Esophagus squamous epithelium (tissue), 5 donors: ENCODE measurements around the gene ANKRD42. TPM values are rescaled to one million over a fixed set of nuclear protein-coding genes. Genes with fewer than 3 reads are reported as not detected.
A peak's percentile ranks its signal among the peaks of the same experiment; 100 is the strongest.
"Not testable (repeated sequence)": the region's sequence is repeated elsewhere in the genome, so short reads cannot be mapped to it uniquely, and the experiment has no call there.

Experiments
- DNase-seq: peaks from one replicate; lab custom pipeline; 2025; lab: John Stamatoyannopoulos, UW
- H3K27ac ChIP-seq, 4 donors: fragments of 200-600 bp; sonication (generic); one replicate each; pipeline ENCODE4 v1.5.1; 2016 to 2019; ENCODE audit warnings: mild to moderate bottlenecking in 1 of 4
- H3K27me3 ChIP-seq, 4 donors: fragments of 200-600 bp; sonication (generic); 1 replicate in 3 of 4; 2 replicates in 1 of 4; pipeline versions ENCODE4 v1.5.1 to v1.6.0; 2017 to 2021; ENCODE audit warnings: antibody characterized with exemption in 1 of 4
- H3K36me3 ChIP-seq, 3 donors: fragments of 200-600 bp; sonication (generic); one replicate each; pipeline ENCODE4 v1.5.1; 2016 to 2019
- H3K4me1 ChIP-seq, 3 donors: fragments of 200-600 bp; sonication (generic); one replicate each; pipeline ENCODE4 v1.5.1; 2017 to 2019
- H3K4me3 ChIP-seq, 4 donors: fragments of 200-600 bp; sonication (generic); 1 replicate in 3 of 4; 2 replicates in 1 of 4; pipeline ENCODE4 v1.5.1; 2016 to 2019; ENCODE audit warnings: mild to moderate bottlenecking in 2 of 4, moderate library complexity in 1 of 4
- H3K9me3 ChIP-seq, 3 donors: fragments of 200-600 bp; sonication (generic); one replicate each; pipeline ENCODE4 v1.5.1; 2016 to 2019
- CTCF ChIP-seq, 6 experiments: fragments of 450-650 bp in 4 of 6; fragments of 200-600 bp in 2 of 6; sonication (generic) in 2 of 6; IDR thresholded peaks; one replicate each; pipeline ENCODE4 v1.5.1; 2016 to 2019; ENCODE audit warnings: antibody characterized with exemption in 6 of 6, mild to moderate bottlenecking in 4 of 6, moderate library complexity in 4 of 6
- POLR2A ChIP-seq, 4 donors: fragments of 450-650 bp; IDR thresholded peaks; one replicate each; pipeline ENCODE4 v1.6.1; 2017; ENCODE audit warnings: antibody characterized with exemption in 4 of 4, mild to moderate bottlenecking in 4 of 4, moderate library complexity in 3 of 4
- WGBS, 2 donors: methylation state at CpG; one replicate each; pipeline ENCODE4 v1.1.5; 2018; 5-methylcytosine and 5-hydroxymethylcytosine counted together
- intact Hi-C: fragments of 100-400 bp; cut with DNase I; formaldehyde crosslinking; loops from one replicate; pipeline ENCODE4 v1.15.0; 2022
- total RNA-seq, 4 donors: library from RNA; depleted of rRNA; stranded (reverse); fragments of >200 nt; gene quantifications; one replicate each; pipeline ENCODE4 v1.1.0, GENCODE V29; 2016
- donor health status: DM: yes; HTN: yes; CAD: no.

Gene ANKRD42
- total RNA-seq, 4 donors from 2014 or later = 3.9 to 7.4 (median 5.2) TPM

- H3K36me3 ChIP-seq = peaks cover 0 to 67% (median 3%) of the 10 kb centered on the region in 3 donors
- 100% methylated on average over 1 of the region's 1 CpG; no CpG with 5 or more reads in 1 of the 2 donors for WGBS, 2 donors
- intact Hi-C loops = no loop called here
- no peak for DNase-seq
- H3K27me3 ChIP-seq = no peaks in the 10 kb centered on the region
- H3K9me3 ChIP-seq = no peaks in the 10 kb centered on the region
- H3K4me1 ChIP-seq = peaks cover 3 to 29% (median 5%) of the 10 kb centered on the region in 3 donors
- TF ChIP-seq CTCF (IDR thresholded peaks at IDR 0.05) (no peak), POLR2A (IDR thresholded peaks at IDR 0.05) (no peak)
- H3K27ac ChIP-seq = no peak overlapping the region
- no peak overlapping the region for H3K4me3 ChIP-seq
Observed at GRCh38 chr11:83259559-83259958, 66.0 kb downstream of the ANKRD42 start.

GRCh38 chr11:83265331-83265730 lies 71.8 kb downstream of the ANKRD42 start:
- H3K4me1 ChIP-seq = no peaks in the 10 kb centered on the region
- intact Hi-C loops = no loop called here
- DNase-seq = no peak
- WGBS, 2 donors = 82 to 100% methylated on average over 1 of the region's 1 CpG
- H3K9me3 ChIP-seq = no peaks in the 10 kb centered on the region
- H3K27ac ChIP-seq = no peak overlapping the region
- peaks cover 0 to 91% (median 3%) of the 10 kb centered on the region in 3 donors for H3K36me3 ChIP-seq
- no peaks in the 10 kb centered on the region for H3K27me3 ChIP-seq
- TF ChIP-seq POLR2A (IDR thresholded peaks at IDR 0.05) (no peak), CTCF (IDR thresholded peaks at IDR 0.05) (no peak)
- no peak overlapping the region for H3K4me3 ChIP-seq

GRCh38 chr11:83269080-83269479 lies 75.6 kb downstream of the ANKRD42 start:
- H3K4me1 ChIP-seq, H3K4me3 ChIP-seq, intact Hi-C loops, DNase-seq, H3K9me3 ChIP-seq, H3K27me3 ChIP-seq, H3K27ac ChIP-seq: not testable (repeated sequence)
- peaks cover 0 to 91% (median 6%) of the 10 kb centered on the region in 3 donors for H3K36me3 ChIP-seq
- WGBS, 2 donors = 54 to 65% methylated on average over 2 of the region's 2 CpGs

GRCh38 chr11:83271734-83272133 lies 78.2 kb downstream of the ANKRD42 start:
- not testable (repeated sequence) for H3K9me3 ChIP-seq, H3K4me1 ChIP-seq, H3K27me3 ChIP-seq, DNase-seq, H3K27ac ChIP-seq, H3K4me3 ChIP-seq
- 96% methylated on average over 4 to 5 of the region's 5 CpGs for WGBS, 2 donors
- intact Hi-C loops = loop anchor here (10.0 kb wide), 1 partner anchor 367 kb away; the partner anchor contains the start of genes DDIAS and PRCP
- peaks cover 0 to 91% (median 7%) of the 10 kb centered on the region in 3 donors for H3K36me3 ChIP-seq

- H3K9me3 ChIP-seq = no peaks in the 10 kb centered on the region
- no peak overlapping the region for H3K4me3 ChIP-seq
- peaks cover 0 to 91% (median 11%) of the 10 kb centered on the region in 3 donors for H3K36me3 ChIP-seq
- no peaks in the 10 kb centered on the region for H3K27me3 ChIP-seq
- TF ChIP-seq CTCF (IDR thresholded peaks at IDR 0.05) = no peak
- H3K4me1 ChIP-seq = no peaks in the 10 kb centered on the region
- intact Hi-C loops = loop anchor here (10.0 kb wide), 1 partner anchor 368 kb away; the partner anchor contains the start of genes DDIAS and PRCP
- H3K27ac ChIP-seq = peak overlapping the region in 1 of 4 donors; percentile 1
- DNase-seq = no peak
Observed at GRCh38 chr11:83272627-83273026, 79.1 kb downstream of the ANKRD42 start.

GRCh38 chr11:83275888-83276641 lies 82.6 kb downstream of the ANKRD42 start:
- Histone ChIP-seq H3K4me3 (no peak overlapping the region), H3K4me1 (peaks cover 0 to 4% (median 0%) of the 10 kb centered on the region in 3 donors), H3K36me3 (peaks cover 0 to 95% (median 11%) of the 10 kb centered on the region in 3 donors), H3K27ac (no peak overlapping the region), H3K9me3 (no peaks in the 10 kb centered on the region), H3K27me3 (no peaks in the 10 kb centered on the region)
- no peak for TF ChIP-seq POLR2A (IDR thresholded peaks at IDR 0.05)
- no peak for TF ChIP-seq CTCF (IDR thresholded peaks at IDR 0.05)
- 89 to 90% methylated on average over 8 of the region's 8 CpGs for WGBS, 2 donors
- intact Hi-C loops = loop anchor here (10.0 kb wide), 1 partner anchor 371 kb away; the partner anchor contains the start of genes DDIAS and PRCP
- no peak for DNase-seq
